ENCODE results near the gene ZNF394. TPM values are rescaled to one million over a fixed set of nuclear protein-coding genes. Genes with fewer than 3 reads are reported as not detected.

Gene ZNF394
- total and polyA plus RNA-seq, 9 of the 15 experiments (the other 6 are each of a cell fraction or from before 2014, with no cell fraction given): 2.9 to 32.2 (median 24.2) TPM

DNA sequence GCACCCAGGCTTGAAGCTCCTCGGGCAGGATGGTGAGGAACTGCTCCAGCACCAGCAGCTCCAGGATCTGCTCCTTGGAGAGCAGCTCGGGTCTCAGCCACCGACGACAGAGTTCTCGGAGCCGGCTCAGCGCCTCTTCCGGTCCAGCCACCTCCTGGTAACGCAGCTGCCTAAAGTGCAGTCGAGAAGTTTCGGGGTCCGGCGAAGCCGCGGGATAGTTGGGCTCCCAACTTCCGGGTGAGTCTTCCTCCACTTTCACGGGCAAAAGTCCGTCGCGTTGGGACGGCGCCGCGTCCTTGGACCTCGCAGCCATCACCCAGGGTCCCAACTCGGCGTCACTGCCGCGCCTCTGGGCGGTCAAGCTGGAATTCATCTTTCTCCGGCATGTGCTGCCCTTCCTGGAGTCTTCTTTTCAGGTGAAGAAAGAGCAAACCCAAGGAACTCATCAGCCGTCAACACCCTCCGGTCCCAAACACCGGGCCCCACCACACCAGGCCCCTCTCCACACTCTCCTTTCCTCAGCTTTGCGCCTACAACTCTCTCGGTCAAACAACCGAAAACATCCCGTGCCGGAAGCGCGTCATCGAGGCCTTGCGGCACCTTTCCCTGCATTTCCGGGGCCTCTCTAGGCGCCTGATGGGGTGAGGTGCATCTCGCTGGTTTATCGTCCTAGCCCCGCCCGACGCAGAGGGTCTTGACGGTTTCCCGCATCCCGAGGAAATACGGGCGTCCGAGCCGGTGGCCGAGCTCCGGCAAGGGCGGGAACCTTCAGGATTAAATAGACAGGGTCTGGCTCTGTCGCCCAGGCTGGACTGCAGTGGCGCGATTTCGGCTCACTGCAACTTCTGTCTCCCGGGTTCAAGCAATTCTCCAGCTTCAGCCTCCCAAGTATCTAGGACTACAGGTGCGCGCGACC, at the start of gene ZNF394 (continued):
- TF ChIP-seq ZNF280A (IDR thresholded peaks at IDR 0.05; ENCODE audit: low read depth, partially characterized antibody): no peak
- peak; percentile 59 for TF ChIP-seq ZBTB1 (CRISPR knock-in tag; IDR thresholded peaks at IDR 0.05; ENCODE audit: borderline replicate concordance, low read depth)
- TF ChIP-seq STAT5B (CRISPR knock-in tag; IDR thresholded peaks at IDR 0.05): no peak
- no peak for TF ChIP-seq ZKSCAN3 (CRISPR knock-in tag; IDR thresholded peaks at IDR 0.05)
- TF ChIP-seq POLR3A (IDR thresholded peaks at IDR 0.05; ENCODE audit: borderline replicate concordance, extremely low read depth, insufficient read depth, insufficient read length): no peak
- TF ChIP-seq, protein P1, sequence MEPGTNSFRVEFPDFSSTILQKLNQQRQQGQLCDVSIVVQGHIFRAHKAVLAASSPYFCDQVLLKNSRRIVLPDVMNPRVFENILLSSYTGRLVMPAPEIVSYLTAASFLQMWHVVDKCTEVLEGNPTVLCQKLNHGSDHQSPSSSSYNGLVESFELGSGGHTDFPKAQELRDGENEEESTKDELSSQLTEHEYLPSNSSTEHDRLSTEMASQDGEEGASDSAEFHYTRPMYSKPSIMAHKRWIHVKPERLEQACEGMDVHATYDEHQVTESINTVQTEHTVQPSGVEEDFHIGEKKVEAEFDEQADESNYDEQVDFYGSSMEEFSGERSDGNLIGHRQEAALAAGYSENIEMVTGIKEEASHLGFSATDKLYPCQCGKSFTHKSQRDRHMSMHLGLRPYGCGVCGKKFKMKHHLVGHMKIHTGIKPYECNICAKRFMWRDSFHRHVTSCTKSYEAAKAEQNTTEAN (CRISPR knock-in tag; IDR thresholded peaks at IDR 0.05): no peak
- no peak for TF ChIP-seq NFYB (IDR thresholded peaks at IDR 0.05; ENCODE audit: extremely low read depth, insufficient read length)
- TF ChIP-seq ZNF449 (CRISPR knock-in tag; IDR thresholded peaks at IDR 0.05): no peak
- peak; percentile 99 for TF ChIP-seq GABPA (tag; conservative IDR thresholded peaks at IDR 0.05; ENCODE audit: low read depth)
- no peak for TF ChIP-seq TFAM (CRISPR knock-in tag; conservative IDR thresholded peaks at IDR 0.05)
- TF ChIP-seq RFX5 (IDR thresholded peaks at IDR 0.05; ENCODE audit: low read depth, low read length): no peak
- no peak for TF ChIP-seq HDAC3 (IDR thresholded peaks at IDR 0.05; ENCODE audit: borderline replicate concordance, partially characterized antibody)
- no peak for TF ChIP-seq GABPB2 (CRISPR knock-in tag; conservative IDR thresholded peaks at IDR 0.05)
- TF ChIP-seq PPARD (CRISPR knock-in tag; IDR thresholded peaks at IDR 0.05): no peak
- no peak for TF ChIP-seq NONO (IDR thresholded peaks at IDR 0.05; ENCODE audit: low read depth in 2 of 2, low read length in 1 of 2)
- TF ChIP-seq ZNF197 (CRISPR knock-in tag; IDR thresholded peaks at IDR 0.05; ENCODE audit: low read depth): no peak
- TF ChIP-seq CHD4 (IDR thresholded peaks at IDR 0.05; ENCODE audit: insufficient read depth, insufficient replicate concordance, low read depth, low read length, poor library complexity, severe bottlenecking): no peak
- peak; percentile 68 for TF ChIP-seq PCBP1 (IDR thresholded peaks at IDR 0.05; ENCODE audit: low read depth, low read length, poor library complexity, severe bottlenecking)
- TF ChIP-seq HNRNPUL1 (IDR thresholded peaks at IDR 0.05; ENCODE audit: low read length): no peak
- no peak for TF ChIP-seq KLF13 (tag; IDR thresholded peaks at IDR 0.05; ENCODE audit: borderline replicate concordance, low read depth)
- TF ChIP-seq ZNF436 (CRISPR knock-in tag; IDR thresholded peaks at IDR 0.05): no peak

All from K562 (cell line).